Left lung (tissue), 10 donors: Measurements from ENCODE around the gene KBTBD3. TPM values are rescaled to one million over a fixed set of nuclear protein-coding genes. Genes with fewer than 3 reads are reported as not detected.
A peak's percentile ranks its signal among the peaks of the same experiment; 100 is the strongest.
"Not testable (repeated sequence)": the region's sequence is repeated elsewhere in the genome, so short reads cannot be mapped to it uniquely, and the experiment has no call there.

Experiments used
- ATAC-seq: fragments of 200-7000 bp; cut with Tn5 transposase; one replicate; pipeline ENCODE4 v1.9.1; 2020; ENCODE audit warnings: moderate library complexity
- DNase-seq, 4 donors: peaks; one replicate each; pipeline ENCODE4 v3.0.0-alpha.2; 2013 to 2020
- H3K27ac ChIP-seq, 2 donors: fragments of 200-600 bp; sonication (generic) in 1 of 2; one replicate each; pipeline versions ENCODE4 v1.5.0 to v1.8.0; 2020 to 2021
- H3K27me3 ChIP-seq, 2 donors: fragments of 200-600 bp; sonication (generic) in 1 of 2; one replicate each; pipeline versions ENCODE4 v1.5.0 to v1.8.0; 2020 to 2021
- H3K36me3 ChIP-seq, 2 donors: fragments of 200-600 bp; sonication (generic) in 1 of 2; one replicate each; pipeline versions ENCODE4 v1.5.0 to v1.8.0; 2020 to 2021
- H3K4me1 ChIP-seq, 2 donors: fragments of 200-600 bp; one replicate each; pipeline ENCODE4 v1.8.0; 2021
- H3K4me3 ChIP-seq, 2 donors: fragments of 200-600 bp; sonication (generic) in 1 of 2; one replicate each; pipeline versions ENCODE4 v1.5.0 to v1.8.0; 2020 to 2021; ENCODE audit warnings: mild to moderate bottlenecking in 1 of 2
- H3K9me3 ChIP-seq, 2 donors: fragments of 200-600 bp; sonication (generic) in 1 of 2; one replicate each; pipeline versions ENCODE4 v1.5.0 to v1.8.0; 2020 to 2021
- intact Hi-C, 2 donors: fragments of 100-400 bp; cut with DNase I; formaldehyde crosslinking; loops; one replicate each; pipeline versions ENCODE4 v1.11.2 to v1.14.2; 2022
- polyA plus RNA-seq, 6 donors: library from polyadenylated mRNA; unstranded; fragments of 120-200 nt; gene quantifications; one replicate each; pipeline ENCODE4 v1.2.1, GENCODE V29; 2013; ENCODE audit not compliant: insufficient read length in 6 of 6
- total RNA-seq, 2 donors: library from RNA; stranded (reverse); fragmentation: NEBNext Ultra II Directional; extraction: Animal tissue kit (Norgen Biotek cat#: 25700); gene quantifications; one replicate each; pipeline ENCODE4 v1.2.1, GENCODE V29; 2021
- TF ChIP-seq, protein P1 (sequence below), 2 donors: fragments of 200-600 bp; sonication (generic) in 1 of 2; IDR thresholded peaks; one replicate each; pipeline versions ENCODE4 v1.5.0 to v1.8.0; 2021; ENCODE audit warnings: antibody characterized with exemption in 2 of 2
- donor health status: DM: no; HTN: yes; CAD: no.
- donor health status: DM: no; HTN: no; CAD: no.

KBTBD3 gene
- total and polyA plus RNA-seq, 8 donors = 5.4 to 9.0 (median 7.4) TPM

DNA sequence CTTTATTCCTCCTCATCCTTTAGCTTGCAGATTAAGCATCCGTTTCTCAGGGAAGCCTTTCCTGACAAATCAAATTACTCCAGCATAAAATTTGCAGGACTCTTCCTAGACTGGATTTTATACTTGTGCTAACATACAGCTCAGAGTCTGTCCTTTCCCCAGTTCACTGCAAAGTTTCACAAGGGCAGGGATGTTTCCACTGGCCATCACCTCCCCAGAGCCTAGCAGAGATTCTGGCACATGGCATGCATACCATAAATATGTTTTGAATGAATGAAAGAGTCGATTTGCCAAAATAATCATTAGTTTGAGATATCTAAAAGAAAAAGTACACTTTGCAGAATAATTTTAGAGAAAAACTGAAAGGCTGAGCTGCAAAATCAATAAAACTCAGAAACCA lies 65.7 kb downstream of the KBTBD3 start:
- H3K27ac ChIP-seq = no peak overlapping the region
- intact Hi-C loops = no loop called here
- no peak overlapping the region for H3K4me3 ChIP-seq
- H3K36me3 ChIP-seq = peaks cover 0 to 50% of the 10 kb centered on the region in 2 donors
- peaks cover 0 to 6% of the 10 kb centered on the region in 2 donors for H3K4me1 ChIP-seq
- TF ChIP-seq, protein P1, sequence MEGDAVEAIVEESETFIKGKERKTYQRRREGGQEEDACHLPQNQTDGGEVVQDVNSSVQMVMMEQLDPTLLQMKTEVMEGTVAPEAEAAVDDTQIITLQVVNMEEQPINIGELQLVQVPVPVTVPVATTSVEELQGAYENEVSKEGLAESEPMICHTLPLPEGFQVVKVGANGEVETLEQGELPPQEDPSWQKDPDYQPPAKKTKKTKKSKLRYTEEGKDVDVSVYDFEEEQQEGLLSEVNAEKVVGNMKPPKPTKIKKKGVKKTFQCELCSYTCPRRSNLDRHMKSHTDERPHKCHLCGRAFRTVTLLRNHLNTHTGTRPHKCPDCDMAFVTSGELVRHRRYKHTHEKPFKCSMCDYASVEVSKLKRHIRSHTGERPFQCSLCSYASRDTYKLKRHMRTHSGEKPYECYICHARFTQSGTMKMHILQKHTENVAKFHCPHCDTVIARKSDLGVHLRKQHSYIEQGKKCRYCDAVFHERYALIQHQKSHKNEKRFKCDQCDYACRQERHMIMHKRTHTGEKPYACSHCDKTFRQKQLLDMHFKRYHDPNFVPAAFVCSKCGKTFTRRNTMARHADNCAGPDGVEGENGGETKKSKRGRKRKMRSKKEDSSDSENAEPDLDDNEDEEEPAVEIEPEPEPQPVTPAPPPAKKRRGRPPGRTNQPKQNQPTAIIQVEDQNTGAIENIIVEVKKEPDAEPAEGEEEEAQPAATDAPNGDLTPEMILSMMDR (IDR thresholded peaks at IDR 0.05) = no peak
- no peaks in the 10 kb centered on the region for H3K27me3 ChIP-seq
- H3K9me3 ChIP-seq = peaks cover 0 to 3% of the 10 kb centered on the region in 2 donors
- DNase-seq (no peak), ATAC-seq (no peak)

- H3K27ac ChIP-seq, intact Hi-C loops, H3K27me3 ChIP-seq, H3K4me1 ChIP-seq, H3K4me3 ChIP-seq, ATAC-seq, DNase-seq: not testable (repeated sequence)
- peaks cover 0 to 55% of the 10 kb centered on the region in 2 donors for H3K36me3 ChIP-seq
- peaks cover 0 to 18% of the 10 kb centered on the region in 2 donors for H3K9me3 ChIP-seq
These were observed 74.1 kb downstream of the KBTBD3 start for GRCh38 chr11:106003094-106003493.

- DNase-seq = no peak
- Histone ChIP-seq H3K9me3 (peaks cover 0 to 16% of the 10 kb centered on the region in 2 donors), H3K27ac (no peak overlapping the region), H3K36me3 (peaks cover 0 to 40% of the 10 kb centered on the region in 2 donors), H3K4me3 (no peak overlapping the region), H3K4me1 (no peaks in the 10 kb centered on the region), H3K27me3 (no peaks in the 10 kb centered on the region)
- TF ChIP-seq, protein P1 (IDR thresholded peaks at IDR 0.05) = no peak
- intact Hi-C loops = no loop called here
- peak; percentile 16 for ATAC-seq
These were observed 75.7 kb downstream of the KBTBD3 start for GRCh38 chr11:106001304-106002012.

Other genes with a start within 250 kb of the KBTBD3 start
- gene MSANTD4, start 55.1 kb downstream of the KBTBD3 start, total RNA-seq = 10 to 100 TPM; 15.1 to 17.3 TPM
- gene MSANTD4, start 55.1 kb downstream of the KBTBD3 start, polyA plus RNA-seq = 10 to 100 TPM; 28.4 to 38.8 (median 33.4) TPM
- 10 to 100 TPM; 26.4 to 27.2 TPM for gene AASDHPPT, start 315 bp upstream of the KBTBD3 start, total RNA-seq
- 10 to 100 TPM; 59.8 to 67.6 (median 64.0) TPM for gene AASDHPPT, start 315 bp upstream of the KBTBD3 start, polyA plus RNA-seq